Activated gamma-delta T cell (primary cell): ENCODE data around the gene ITM2B.
"Not testable (repeated sequence)": the region's sequence is repeated elsewhere in the genome, so short reads cannot be mapped to it uniquely, and the experiment has no call there.

Experiments
- DNase-seq: peaks from one replicate; lab custom pipeline; 2025; lab: John Stamatoyannopoulos, UW

Gene ITM2B

DNA sequence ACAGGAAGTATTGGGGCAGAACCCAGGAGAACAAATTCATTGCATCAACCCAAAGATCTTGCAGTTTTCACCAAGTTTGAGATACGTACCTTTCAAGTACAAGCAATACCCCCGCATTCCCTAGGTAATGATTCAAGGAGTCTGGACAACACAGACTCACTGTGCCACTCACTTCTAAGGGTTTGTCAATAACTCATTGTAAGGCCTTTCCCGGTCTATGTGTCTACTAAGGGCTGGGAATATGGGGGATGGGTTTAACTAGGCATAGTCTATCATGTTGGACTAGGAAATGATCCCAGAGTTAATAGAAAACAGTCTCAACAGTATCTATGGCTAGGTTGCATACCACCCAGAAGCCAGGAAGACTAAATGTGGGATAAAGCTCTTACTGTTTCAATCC is 8.3 kb upstream of the ITM2B start:
- DNase-seq = no peak

DNA sequence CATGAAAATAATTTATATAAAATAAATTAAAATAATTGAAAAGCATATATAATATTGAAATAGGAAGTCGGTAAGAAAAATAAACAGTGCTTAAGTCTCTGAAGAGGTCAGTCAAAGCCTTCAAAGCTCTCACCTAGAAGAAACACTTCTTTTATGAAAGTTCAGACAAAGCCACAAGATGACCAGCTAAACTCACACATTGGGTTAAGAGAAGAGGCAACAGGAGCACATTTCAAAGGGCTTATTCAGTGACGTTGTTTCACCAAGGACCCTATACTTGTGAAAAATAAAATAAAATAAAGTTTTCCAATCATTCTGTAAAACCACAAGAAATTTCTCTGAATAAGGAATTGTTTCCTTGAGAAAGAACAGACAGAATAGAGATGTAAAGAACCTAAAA is 2.5 kb upstream of the ITM2B start:
- no peak for DNase-seq

DNA sequence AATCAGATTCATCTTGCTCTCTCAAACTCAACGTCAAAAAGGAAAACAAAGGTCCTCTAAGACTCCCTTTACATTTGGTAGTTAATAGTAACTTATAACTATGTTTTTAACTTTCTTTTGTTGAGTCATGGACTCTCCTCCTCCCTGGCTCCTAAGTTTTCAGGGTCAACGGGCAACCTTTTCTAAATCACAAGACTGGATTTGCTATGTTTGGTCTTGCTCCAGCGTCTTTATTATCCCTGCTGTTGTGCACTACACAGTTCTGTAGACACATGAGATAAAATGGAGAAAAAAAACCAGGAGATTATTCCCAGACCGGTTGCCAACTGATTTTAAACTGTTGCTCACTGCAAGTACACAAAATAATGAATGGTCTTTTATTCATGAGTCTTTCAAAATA is 1.9 kb upstream of the ITM2B start:
- no peak for DNase-seq

DNA sequence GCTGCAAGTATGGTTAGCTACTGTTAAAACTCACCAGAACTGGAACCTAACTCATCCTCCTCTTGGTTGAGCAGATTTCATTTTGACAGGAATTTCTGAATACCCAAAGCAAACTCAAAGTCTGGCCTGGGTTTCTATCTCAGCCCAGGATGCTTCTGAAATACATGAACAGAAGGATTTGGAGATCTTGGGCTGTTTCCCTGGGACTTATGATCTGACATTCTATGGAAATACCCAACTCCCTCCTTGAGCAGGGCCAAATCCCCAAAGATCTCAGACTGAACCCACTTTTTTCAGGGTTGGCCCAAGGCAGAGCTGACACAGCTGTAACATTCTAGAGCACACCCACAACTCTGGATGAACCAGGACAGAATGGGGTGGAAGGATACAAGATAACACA is 1.1 kb upstream of the ITM2B start:
- DNase-seq = no peak

DNA sequence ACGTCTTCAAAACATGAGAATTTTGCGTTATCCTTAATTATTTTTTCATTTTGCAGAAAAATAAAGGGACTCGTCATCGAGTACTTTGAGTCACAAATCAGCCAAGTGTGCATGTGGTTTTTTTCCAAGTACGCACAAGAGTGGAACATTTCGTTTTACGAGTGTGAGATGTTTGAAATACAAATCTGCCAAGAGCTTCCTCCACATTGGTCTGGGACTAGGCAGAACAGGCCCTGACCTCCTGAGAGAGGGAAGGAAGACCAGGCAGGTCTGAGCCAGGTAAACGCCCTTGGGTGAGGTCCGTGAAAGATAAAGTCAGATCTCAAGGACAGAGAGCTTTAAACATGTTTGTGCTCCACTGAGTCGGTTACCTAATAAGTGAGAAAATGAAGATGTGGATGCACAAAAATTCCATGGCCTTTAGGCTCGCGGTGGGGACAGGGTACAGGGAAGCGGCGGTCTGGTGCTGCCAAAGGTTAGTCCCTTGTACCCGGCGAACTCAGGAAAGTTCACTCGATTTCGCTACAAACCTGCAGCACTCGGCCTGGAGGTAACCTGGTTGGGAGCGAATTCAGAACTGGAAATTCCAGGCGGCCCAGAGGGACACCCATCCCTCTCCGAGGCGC is 473 bp upstream of the ITM2B start:
- DNase-seq = no peak

DNA sequence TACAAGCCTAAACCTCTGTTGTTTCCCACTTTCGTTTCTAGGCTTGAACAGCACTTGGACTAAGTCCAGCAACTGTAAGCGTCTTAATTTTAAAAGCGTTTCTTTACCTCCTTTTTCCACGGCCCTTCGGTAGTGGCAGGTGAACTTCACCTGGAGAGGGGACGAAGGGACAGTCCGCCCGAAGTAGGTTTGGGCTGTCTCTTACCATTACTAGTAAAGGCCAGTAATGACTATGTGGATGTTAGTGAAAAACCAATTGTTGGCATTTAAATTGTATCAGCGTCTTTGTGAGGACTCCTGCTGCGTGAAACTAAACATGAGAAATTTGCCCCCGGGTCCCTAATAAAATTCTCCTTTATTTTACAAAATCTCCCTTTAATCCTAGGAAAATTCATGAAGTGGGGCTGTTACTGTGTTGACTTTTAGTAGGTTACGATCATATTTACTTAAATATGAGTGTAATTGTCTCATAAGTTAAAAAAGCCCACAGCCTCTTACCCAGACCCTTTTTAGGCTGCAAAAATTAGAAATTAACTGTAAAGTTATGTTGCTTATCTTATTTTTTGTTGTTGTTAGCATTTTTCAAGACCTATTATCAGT is 983 bp downstream of the ITM2B start:
- no peak for DNase-seq

DNA sequence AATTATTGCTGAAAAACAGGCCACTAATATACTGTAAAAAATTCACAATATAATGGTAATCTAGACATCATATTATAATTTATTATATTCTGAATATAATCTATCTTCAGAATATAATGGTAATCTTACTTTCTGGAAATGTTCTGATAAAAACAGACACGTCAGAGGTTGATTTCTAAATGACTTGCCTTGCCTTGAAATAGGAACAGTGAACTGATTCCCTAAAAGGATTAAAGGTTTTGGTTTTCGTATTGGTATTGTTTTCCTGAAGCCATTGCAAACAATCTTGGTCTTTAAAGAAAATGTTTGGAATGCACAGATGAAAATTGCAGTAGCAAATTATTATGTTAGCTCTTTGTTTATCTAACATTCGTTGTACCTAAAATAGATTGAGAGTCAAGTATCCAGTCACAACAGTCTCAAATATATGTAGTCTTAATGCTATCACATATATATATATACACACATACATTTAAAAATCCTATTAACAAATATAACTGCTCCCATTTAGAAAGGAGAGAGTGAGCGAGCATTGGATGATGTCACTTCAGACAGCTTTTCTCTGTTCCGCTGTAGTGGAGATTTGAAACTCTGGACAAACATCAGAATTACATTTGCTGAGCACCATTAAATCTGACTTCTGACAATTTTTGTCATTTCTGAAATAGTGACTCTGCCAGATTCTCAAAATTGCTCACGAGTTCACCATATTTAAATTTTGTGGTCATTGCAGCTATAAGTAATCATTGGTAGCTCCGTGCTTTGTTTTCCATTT is 1.7 kb downstream of the ITM2B start:
- DNase-seq = no peak

DNA sequence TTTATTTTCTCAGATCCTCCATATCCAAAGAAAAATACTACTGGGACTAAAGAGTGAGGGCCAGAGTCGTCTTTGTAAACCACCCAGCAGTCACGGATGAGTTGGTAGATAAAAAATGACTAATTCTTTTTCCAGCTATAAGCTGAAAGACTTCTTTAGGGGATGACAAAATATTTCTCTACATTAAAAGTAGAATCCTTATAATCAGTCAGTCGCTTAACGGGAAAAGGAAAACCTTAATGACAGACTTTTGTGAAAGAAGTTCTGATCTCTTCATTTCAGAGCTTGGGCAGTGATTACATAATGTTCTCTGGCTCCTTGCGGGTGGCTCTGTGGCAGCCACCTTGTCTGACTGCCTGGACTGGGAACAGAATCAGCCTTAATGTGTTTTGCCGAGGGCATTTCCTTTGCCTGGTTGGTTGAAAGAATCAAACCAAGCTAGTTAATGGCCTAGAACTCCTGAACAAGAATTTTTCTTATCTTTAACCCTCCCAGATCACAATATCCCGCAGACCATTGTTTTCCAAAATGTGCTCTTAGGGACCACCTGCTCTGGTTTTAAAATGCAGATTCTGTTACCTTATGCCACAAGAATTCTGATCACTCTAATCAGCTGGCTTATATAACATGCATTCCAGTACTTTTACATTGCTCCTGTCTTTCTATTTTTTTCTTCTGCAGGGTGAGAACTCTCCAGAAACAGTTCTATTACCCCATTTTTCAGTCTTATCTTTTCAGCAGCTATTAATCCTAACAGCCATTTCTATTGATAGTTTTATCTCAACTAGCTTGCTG is 2.5 kb downstream of the ITM2B start:
- DNase-seq = no peak

DNA sequence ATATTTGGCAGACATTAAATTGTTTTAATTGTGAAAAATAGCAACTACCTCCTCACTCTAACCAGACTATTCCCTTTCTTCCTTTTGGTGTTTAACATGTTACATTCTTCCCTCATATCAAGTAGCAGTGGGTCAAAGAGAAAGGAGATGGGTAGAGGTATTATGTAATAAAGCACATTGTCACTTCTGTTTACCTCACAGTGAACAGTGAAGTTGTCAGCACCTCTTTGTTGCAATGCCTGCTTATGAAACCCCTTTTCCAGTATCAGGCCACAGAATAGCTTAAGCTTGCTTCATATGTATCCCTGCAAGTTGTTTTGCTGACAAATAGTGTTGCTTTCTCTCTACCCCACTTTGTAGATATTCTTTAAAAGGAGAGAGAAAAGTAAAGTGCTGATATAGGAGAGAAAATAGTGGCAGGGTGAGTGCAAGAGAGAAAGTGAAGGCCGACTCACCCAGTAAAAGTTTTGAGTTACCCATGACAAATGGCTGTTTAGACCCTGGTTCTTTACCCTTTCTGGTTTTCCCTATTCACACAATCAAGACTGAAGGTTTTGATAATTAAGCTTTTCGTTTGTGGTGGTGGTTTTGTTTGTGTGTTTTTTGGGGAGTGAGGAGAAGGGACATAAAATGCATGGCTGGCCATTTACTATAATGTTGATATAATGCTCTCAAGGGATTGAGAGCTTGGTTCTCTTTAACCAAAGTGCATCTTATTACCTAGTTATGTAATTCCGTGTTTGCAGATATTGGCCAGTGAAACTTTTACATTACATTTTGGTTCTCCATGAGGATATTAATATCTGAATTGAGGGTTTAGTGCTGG is 3.7 kb downstream of the ITM2B start:
- DNase-seq = no peak

DNA sequence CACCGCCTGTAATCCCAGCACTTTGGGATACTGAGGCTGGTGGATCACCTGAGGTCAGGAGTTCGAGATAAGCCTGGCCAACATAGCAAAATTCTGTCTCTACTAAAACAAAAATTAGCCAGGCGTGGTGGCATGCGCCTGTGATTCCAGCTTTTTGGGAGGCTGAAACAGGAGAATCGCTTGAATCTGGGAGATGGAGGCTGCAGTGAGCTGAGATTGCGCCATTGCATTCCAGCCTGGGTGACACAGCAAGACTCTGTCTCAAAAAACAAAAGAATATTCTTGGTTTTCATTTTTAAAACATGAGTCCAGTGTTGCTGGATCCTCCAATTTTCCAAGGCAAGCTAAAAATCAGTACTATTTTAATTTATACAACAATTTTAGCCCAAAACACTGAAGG is 6.4 kb downstream of the ITM2B start:
- not testable (repeated sequence) for DNase-seq

DNA sequence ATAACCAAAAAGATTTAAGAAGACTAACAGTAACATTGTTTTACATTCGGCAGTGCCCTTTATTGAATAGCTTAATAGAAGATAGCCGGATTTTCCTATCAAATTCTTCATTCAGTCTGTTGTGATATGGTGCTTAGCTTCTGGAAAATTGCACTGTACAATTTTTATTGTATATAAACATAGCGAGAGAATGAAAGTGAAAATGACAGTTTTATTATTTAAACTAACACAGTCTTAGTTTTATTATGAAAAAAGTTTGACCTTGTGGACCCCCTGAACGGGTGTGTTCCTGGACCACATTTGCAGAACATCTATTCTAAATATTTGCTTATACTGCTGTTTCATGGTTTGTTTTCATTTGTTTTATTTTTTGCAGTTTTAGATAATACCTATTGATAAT is 8.6 kb downstream of the ITM2B start:
- no peak for DNase-seq

DNA sequence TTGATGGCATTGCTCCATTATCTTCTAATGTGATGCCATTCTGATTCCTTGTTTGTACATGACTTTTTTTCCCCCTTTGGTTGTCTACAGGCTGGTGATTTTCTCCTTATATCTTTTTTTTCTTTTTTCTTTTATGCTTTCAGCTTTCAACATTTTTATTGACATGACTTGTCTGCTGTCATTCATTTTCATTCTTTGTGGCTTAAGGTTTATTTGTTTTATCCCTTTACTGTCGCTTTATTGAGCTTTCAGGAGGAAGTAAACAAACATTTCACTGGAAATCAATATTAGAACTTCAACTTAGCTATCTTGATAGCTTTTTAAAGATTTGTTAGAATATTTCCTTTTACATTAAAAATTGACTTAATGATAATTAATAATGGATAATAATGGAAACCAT is 9.7 kb downstream of the ITM2B start:
- DNase-seq = no peak

DNA sequence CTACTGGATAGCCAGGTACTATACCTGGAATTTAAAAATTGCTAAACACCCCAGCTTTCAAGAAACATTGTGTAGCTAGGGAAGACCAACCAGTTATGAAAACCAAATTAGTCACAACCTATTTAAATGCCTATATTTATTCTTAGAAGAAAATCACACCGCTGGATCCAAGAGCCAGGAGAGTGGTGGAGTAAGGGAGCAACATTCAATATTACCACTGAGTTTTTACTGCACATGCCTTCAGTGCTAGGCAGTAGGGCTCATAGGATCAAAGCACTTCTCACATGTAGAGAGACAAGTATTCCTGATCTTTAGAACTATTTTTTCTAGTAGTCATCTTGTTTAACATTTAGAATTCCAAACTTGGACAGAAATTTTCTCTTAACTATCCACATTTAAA is 11.2 kb downstream of the ITM2B start:
- no peak for DNase-seq

DNA sequence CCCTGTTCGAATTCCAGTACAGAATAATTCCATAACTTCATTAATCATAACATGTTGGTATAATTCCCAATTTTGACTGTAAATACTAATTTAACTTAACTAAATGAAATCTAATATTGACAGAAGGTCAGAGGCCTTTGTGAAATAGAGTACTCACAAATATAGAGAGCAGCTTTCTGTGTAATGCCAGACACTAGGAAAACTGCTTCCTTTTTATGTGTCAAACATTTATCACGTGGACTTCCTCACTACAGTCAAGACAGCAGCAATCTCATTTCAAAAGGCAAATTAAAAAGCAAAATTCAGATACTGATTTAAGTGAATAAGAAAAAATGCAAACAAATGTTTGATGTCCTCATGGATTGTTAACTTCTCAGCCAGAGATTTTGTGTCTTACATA is 13.1 kb downstream of the ITM2B start:
- no peak for DNase-seq

DNA sequence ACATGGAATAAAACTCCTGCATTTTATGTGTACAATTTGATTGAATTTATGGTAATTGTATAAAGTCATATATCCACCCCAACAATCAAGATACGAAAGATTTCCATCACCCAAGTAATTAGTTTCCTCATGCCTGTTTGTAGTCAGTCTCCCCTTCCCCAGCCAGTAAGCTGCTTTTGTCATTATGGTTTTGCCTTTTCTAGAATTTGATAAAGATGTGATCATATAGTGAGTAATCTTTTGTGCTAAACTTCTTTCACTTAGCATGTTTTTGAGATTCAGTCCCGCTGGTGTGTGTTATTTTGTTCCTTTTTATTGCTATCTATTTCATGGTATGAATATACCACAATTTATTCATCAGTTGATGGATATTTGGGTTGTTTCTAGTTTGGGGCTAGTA is 16.0 kb downstream of the ITM2B start:
- DNase-seq = no peak

DNA sequence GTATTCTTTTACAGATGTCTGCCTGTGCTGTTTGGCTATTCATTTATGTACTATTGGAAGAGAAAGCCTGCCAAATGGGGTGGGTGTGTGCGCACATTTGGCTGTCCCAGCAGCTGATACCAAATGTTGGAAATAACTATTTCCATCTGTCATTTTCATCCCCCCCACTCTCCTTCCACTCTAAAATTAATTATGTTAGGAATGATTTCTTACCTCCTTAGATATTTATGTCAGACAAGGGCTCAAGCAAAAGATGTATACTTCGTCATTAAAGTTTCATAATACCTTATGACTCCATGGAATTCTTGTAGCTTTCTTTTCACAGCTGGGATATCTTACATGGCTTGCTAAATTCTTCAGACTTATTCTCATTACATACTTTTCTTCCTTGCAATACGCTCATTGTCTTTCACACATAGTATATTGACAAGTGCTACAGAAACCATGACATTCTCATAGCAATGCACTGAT is 18.6 kb downstream of the ITM2B start:
- DNase-seq = no peak

DNA sequence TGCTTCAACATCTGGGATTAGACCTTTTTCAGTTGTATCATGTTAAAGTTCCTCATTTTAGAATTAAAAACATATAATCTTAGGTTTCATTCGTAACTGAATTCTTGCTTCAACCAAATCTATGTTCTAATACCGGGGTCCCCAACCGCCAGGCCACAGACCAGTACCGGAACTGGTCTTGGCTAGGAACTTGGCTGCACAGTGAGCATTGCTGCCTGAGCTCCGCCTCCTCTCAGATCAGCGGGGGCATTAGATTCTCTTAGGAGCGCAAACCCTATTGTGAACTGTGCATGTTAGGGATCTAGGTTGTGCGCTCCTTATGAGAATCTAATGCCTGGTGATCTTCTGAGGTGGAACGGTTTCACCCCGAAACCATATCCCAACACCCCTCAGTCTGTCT is 19.2 kb downstream of the ITM2B start:
- DNase-seq = no peak

DNA sequence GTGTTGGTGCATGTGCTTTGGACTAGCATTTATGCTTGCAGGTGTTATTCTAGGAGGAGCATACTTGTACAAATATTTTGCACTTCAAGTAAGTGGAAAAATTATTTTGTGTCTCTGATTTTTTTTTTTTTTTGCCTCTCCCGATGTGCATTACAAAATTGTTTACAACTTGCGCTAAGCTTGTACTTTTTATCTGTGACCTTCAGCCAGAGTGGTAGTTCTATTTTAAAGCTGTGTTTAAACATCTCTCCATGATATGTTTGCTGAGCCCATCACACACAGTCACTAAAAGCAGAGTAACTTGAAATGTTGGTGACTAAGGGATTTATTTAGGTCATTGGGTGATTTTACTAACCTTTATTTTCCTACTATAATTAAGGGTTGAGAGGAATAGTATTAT is 20.8 kb downstream of the ITM2B start:
- DNase-seq = no peak

DNA sequence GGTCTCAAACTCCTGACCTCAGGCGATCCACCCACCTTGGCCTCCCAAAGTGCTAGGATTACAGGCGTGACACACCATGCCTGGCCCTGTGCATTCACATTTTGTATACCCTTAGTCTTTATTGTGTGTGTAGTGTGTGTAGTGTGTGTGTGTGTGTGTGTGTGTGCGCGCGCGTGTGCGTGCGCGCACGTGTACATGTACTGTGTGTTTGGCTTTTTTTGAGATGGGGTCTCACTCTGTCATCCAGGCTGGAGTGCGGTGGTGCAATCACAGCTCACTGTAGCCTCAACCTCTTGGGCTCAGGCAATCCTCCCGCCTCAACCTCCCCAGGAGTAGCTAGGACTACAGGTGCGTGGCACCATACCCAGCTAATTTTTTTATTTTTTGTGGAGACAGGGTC is 22.1 kb downstream of the ITM2B start:
- no peak for DNase-seq

DNA sequence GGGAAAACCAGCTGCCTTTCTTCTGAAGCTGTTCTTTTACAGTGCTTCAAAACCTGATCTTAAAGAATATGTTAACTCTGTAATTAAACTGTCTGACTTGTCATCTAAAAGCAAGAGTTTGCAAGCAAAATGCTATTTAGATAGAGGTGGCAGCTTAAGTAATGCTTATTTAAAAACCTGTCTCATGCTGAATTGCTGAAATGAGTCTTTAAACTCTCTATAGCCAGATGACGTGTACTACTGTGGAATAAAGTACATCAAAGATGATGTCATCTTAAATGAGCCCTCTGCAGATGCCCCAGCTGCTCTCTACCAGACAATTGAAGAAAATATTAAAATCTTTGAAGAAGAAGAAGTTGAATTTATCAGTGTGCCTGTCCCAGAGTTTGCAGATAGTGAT is 22.9 kb downstream of the ITM2B start:
- no peak for DNase-seq

DNA sequence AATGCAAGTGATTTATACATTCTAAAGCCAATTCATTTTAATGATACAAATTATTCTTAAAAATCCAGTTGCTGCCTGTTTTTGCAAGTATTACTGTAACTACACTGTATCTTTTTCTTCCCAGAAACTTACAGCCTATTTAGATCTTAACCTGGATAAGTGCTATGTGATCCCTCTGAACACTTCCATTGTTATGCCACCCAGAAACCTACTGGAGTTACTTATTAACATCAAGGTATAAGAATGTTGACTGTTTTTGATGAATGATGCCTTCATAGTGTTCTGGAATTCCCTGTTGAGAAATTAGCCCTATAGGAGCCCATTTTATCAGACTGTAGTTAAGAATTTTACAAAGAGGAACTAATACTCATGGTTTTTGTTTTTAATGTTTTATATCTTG is 25.0 kb downstream of the ITM2B start:
- no peak for DNase-seq

DNA sequence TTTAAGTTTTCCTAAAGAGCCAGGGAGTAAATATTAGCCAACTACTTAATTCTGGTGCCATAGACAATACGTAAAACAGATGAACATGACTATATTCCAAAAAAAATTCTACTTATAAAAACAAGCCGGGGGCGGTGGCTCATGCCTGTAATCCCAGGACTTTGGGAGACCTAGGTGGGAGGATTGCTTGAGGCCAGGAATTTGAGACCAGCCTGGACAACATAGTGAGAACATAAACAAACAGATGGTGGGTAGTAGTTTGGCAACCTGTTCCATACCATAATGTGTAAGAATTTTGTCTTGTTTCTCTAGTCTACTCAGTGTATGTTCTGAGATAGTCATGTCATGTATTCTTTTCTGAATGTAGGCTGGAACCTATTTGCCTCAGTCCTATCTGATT is 25.4 kb downstream of the ITM2B start:
- DNase-seq = no peak
